Measurements from ENCODE around the gene RNF130. TPM values are rescaled to one million over a fixed set of nuclear protein-coding genes. Genes with fewer than 3 reads are reported as not detected.

The RNF130 gene
- total RNA-seq, 1 experiment from 2014 or later = 37.4 TPM

GRCh38 chr5:179916523-179916922, 155.0 kb downstream of the RNF130 start:
- DNase-seq (ENCODE audit: low read depth) = no peak

GRCh38 chr5:179915406-179915935, 156.1 kb downstream of the RNF130 start:
- no peak for DNase-seq (ENCODE audit: low read depth)

GRCh38 chr5:179914032-179914755, 157.4 kb downstream of the RNF130 start:
- peak; percentile 63 for DNase-seq (ENCODE audit: low read depth)

GRCh38 chr5:179913461-179913860, 158.1 kb downstream of the RNF130 start:
- DNase-seq (ENCODE audit: low read depth) = no peak

GRCh38 chr5:179912951-179913350, 158.6 kb downstream of the RNF130 start:
- DNase-seq (ENCODE audit: low read depth) = no peak

GRCh38 chr5:179912386-179912785, 159.2 kb downstream of the RNF130 start:
- DNase-seq (ENCODE audit: low read depth) = no peak

GRCh38 chr5:179909224-179909623, 162.3 kb downstream of the RNF130 start:
- no peak for DNase-seq (ENCODE audit: low read depth)

- no peak for DNase-seq (ENCODE audit: low read depth)
Measured at GRCh38 chr5:179908528-179908927, 163.0 kb downstream of the RNF130 start.

GRCh38 chr5:179907556-179908324, 163.8 kb downstream of the RNF130 start, which contains the start of gene TBC1D9B:
Gene TBC1D9B (minus strand): TSS chr5:179907897. CDS start chr5:179907821, 76 bp downstream.
- peak; percentile 81 for DNase-seq (ENCODE audit: low read depth)

- DNase-seq (ENCODE audit: low read depth) = peak; percentile 32
Measured at GRCh38 chr5:179906795-179907555, 164.6 kb downstream of the RNF130 start.

GRCh38 chr5:179906294-179906794, 165.2 kb downstream of the RNF130 start:
- DNase-seq (ENCODE audit: low read depth) = no peak

GRCh38 chr5:179905161-179905560, 166.4 kb downstream of the RNF130 start:
- DNase-seq (ENCODE audit: low read depth) = no peak

Other genes starting within 250 kb of the RNF130 start
- 9.2 and 11.1 TPM in 2 replicates for gene MRNIP, start 212.9 kb downstream of the RNF130 start, total RNA-seq (2014; rRNA removed; shearing (Covaris generic))
- 23.1 and 25.0 TPM in 2 replicates for gene TBC1D9B, start 163.9 kb downstream of the RNF130 start, total RNA-seq (2014; rRNA removed; shearing (Covaris generic))
- gene RASGEF1C, start 137.5 kb upstream of the RNF130 start, total RNA-seq (2014; rRNA removed; shearing (Covaris generic)) = 0.40 TPM in 1 of 2 replicates, not detected in the other
- gene MAPK9, start 220.3 kb upstream of the RNF130 start, total RNA-seq (2014; rRNA removed; shearing (Covaris generic)) = 26.3 and 33.1 TPM in 2 replicates

Measured in Daoy (cell line).